ENCODE results near the gene MRC1. TPM values are rescaled to one million over a fixed set of nuclear protein-coding genes. Genes with fewer than 3 reads are reported as not detected.

Gene MRC1
- total and polyA plus RNA-seq, 2 experiments from 2014 or later: not detected

DNA sequence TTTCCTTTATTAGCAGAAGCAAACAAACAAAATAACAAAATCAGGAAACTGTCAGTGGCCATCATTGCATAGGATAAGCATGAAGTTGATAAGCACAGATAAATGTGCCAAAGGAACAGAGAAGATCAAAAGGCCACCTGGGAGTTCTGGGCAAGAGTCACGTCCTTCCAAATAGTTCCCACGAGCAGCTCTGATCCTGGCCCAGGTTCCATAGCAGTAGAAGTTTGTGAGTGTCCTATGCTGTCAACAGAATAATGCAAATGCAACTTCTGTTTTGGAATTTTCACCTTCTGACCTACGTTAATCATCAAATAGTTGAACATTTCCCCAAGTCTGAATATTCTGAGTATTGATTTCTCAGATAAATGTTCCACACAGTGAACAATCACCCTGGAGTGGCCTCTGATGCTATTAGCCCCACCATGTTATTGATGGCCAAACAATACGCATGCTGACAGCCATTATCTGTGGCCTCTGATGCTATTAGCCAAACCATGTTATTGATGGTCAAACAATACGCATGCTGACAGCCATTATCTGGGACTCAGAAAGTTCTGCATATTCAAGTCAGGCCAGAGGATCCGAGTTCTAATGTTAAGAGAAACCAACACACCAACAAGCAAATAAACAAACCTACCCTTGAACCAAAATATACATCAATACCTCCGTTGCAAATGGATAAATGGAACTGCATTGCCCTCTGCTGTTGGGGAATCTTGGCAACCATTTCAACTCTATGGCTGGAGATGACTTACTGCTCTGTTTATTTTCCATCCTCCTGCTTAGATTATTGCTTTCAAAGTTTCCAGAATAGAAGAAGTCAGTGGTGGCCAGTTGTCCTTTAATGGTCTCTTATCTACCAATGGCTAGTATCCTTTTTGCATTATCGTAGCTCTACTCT lies 63.3 kb downstream of the MRC1 start:
- Mint-ChIP-seq H3K9me3 (no peaks in the 10 kb centered on the region), H3K4me3 (no peak overlapping the region), H3K27ac (no peak overlapping the region), H3K4me1 (no peaks in the 10 kb centered on the region), H3K27me3 (ENCODE audit: insufficient read depth, low read depth, poor library complexity) (no peaks in the 10 kb centered on the region), H3K36me3 (ENCODE audit: low read depth) (no peaks in the 10 kb centered on the region)
- no peaks in the 10 kb centered on the region for H4K20me1 ChIP-seq (replicated peaks; ENCODE audit: insufficient read depth)
- peak; percentile 42 for DNase-seq (ENCODE audit: low spot score)
- TF ChIP-seq EZH2phosphoT487 (IDR thresholded peaks at IDR 0.05; ENCODE audit: unreplicated experiment): no peak
- TF ChIP-seq, protein P1, sequence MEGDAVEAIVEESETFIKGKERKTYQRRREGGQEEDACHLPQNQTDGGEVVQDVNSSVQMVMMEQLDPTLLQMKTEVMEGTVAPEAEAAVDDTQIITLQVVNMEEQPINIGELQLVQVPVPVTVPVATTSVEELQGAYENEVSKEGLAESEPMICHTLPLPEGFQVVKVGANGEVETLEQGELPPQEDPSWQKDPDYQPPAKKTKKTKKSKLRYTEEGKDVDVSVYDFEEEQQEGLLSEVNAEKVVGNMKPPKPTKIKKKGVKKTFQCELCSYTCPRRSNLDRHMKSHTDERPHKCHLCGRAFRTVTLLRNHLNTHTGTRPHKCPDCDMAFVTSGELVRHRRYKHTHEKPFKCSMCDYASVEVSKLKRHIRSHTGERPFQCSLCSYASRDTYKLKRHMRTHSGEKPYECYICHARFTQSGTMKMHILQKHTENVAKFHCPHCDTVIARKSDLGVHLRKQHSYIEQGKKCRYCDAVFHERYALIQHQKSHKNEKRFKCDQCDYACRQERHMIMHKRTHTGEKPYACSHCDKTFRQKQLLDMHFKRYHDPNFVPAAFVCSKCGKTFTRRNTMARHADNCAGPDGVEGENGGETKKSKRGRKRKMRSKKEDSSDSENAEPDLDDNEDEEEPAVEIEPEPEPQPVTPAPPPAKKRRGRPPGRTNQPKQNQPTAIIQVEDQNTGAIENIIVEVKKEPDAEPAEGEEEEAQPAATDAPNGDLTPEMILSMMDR (conservative IDR thresholded peaks at IDR 0.05; ENCODE audit: low read depth in 2 of 2): peak; percentile 63 to 75
- H3K4me3 ChIP-seq: no peak overlapping the region
- H3K27ac ChIP-seq (ENCODE audit: low read depth): no peak overlapping the region
- no peaks in the 10 kb centered on the region for H3K79me2 ChIP-seq (replicated peaks; ENCODE audit: insufficient read depth)
- no peak for ATAC-seq
- H3K4me1 ChIP-seq (ENCODE audit: insufficient read depth): no peaks in the 10 kb centered on the region
- no peaks in the 10 kb centered on the region for H3F3A ChIP-seq (replicated peaks; ENCODE audit: low read depth)
- H3K4me2 ChIP-seq: no peak overlapping the region
- no peaks in the 10 kb centered on the region for H3K27me3 ChIP-seq (ENCODE audit: insufficient read depth)
- no peaks in the 10 kb centered on the region for H3K9me2 ChIP-seq (ENCODE audit: insufficient read depth)
- no peak overlapping the region for H2AFZ ChIP-seq
- no peaks in the 10 kb centered on the region for H3K36me3 ChIP-seq (ENCODE audit: insufficient read depth)

DNA sequence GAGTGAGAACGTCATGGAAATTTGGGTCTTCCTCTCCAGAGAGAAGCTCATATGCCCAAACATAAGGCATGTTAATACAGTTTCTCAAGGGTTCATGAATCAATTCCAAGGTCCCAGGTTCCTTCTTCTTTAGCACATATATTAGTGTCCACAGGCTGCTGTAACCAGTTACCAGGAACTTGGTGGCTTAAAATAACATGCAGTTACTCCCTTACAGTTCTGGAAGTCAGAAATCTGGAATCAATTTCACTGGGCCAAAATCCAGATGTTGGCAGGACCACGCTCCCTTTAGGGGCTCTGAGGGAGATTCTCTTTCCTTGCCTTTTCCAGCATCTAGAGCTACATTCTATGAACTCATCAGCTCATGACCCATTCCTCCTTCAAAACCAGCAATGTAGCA lies 64.8 kb downstream of the MRC1 start:
- ATAC-seq: no peak
- Histone ChIP-seq H3K4me3 (no peak overlapping the region), H3K27me3 (ENCODE audit: insufficient read depth) (no peaks in the 10 kb centered on the region), H2AFZ (no peak overlapping the region), H3K36me3 (ENCODE audit: insufficient read depth) (no peaks in the 10 kb centered on the region), H3K9me2 (ENCODE audit: insufficient read depth) (no peaks in the 10 kb centered on the region), H3K4me1 (ENCODE audit: insufficient read depth) (no peaks in the 10 kb centered on the region), H3K4me2 (no peak overlapping the region), H3K27ac (ENCODE audit: low read depth) (no peak overlapping the region), H3K79me2 (replicated peaks; ENCODE audit: insufficient read depth) (no peaks in the 10 kb centered on the region), H3F3A (replicated peaks; ENCODE audit: low read depth) (no peaks in the 10 kb centered on the region), H4K20me1 (replicated peaks; ENCODE audit: insufficient read depth) (no peaks in the 10 kb centered on the region)
- Mint-ChIP-seq H3K4me1 (no peaks in the 10 kb centered on the region), H3K36me3 (ENCODE audit: low read depth) (no peaks in the 10 kb centered on the region), H3K27ac (no peak overlapping the region), H3K4me3 (no peak overlapping the region), H3K9me3 (no peaks in the 10 kb centered on the region), H3K27me3 (ENCODE audit: insufficient read depth, low read depth, poor library complexity) (peaks cover 1% of the 10 kb centered on the region)
- no peak for DNase-seq (ENCODE audit: low spot score)
- TF ChIP-seq, protein P2, sequence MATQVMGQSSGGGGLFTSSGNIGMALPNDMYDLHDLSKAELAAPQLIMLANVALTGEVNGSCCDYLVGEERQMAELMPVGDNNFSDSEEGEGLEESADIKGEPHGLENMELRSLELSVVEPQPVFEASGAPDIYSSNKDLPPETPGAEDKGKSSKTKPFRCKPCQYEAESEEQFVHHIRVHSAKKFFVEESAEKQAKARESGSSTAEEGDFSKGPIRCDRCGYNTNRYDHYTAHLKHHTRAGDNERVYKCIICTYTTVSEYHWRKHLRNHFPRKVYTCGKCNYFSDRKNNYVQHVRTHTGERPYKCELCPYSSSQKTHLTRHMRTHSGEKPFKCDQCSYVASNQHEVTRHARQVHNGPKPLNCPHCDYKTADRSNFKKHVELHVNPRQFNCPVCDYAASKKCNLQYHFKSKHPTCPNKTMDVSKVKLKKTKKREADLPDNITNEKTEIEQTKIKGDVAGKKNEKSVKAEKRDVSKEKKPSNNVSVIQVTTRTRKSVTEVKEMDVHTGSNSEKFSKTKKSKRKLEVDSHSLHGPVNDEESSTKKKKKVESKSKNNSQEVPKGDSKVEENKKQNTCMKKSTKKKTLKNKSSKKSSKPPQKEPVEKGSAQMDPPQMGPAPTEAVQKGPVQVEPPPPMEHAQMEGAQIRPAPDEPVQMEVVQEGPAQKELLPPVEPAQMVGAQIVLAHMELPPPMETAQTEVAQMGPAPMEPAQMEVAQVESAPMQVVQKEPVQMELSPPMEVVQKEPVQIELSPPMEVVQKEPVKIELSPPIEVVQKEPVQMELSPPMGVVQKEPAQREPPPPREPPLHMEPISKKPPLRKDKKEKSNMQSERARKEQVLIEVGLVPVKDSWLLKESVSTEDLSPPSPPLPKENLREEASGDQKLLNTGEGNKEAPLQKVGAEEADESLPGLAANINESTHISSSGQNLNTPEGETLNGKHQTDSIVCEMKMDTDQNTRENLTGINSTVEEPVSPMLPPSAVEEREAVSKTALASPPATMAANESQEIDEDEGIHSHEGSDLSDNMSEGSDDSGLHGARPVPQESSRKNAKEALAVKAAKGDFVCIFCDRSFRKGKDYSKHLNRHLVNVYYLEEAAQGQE (IDR thresholded peaks at IDR 0.05; ENCODE audit: unreplicated experiment): no peak
- TF ChIP-seq, protein P1 (conservative IDR thresholded peaks at IDR 0.05; ENCODE audit: low read depth in 2 of 2): no peak
- TF ChIP-seq ZNF114 (CRISPR knock-in tag; IDR thresholded peaks at IDR 0.05): no peak
- TF ChIP-seq CREB1 (CRISPR knock-in tag; IDR thresholded peaks at IDR 0.05; ENCODE audit: low read depth): no peak
- no peak for TF ChIP-seq EZH2phosphoT487 (IDR thresholded peaks at IDR 0.05; ENCODE audit: unreplicated experiment)
- TF ChIP-seq STAT1 (IDR thresholded peaks at IDR 0.05; ENCODE audit: unreplicated experiment): no peak
- no peak for TF ChIP-seq NANOG (IDR thresholded peaks at IDR 0.05; ENCODE audit: borderline replicate concordance)
- TF ChIP-seq, protein P3, sequence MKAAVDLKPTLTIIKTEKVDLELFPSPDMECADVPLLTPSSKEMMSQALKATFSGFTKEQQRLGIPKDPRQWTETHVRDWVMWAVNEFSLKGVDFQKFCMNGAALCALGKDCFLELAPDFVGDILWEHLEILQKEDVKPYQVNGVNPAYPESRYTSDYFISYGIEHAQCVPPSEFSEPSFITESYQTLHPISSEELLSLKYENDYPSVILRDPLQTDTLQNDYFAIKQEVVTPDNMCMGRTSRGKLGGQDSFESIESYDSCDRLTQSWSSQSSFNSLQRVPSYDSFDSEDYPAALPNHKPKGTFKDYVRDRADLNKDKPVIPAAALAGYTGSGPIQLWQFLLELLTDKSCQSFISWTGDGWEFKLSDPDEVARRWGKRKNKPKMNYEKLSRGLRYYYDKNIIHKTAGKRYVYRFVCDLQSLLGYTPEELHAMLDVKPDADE (IDR thresholded peaks at IDR 0.05): no peak
- TF ChIP-seq ZNF331 (CRISPR knock-in tag; IDR thresholded peaks at IDR 0.05; ENCODE audit: low read depth): no peak
- no peak for TF ChIP-seq POLR2AphosphoS5 (IDR thresholded peaks at IDR 0.05; ENCODE audit: low read depth)
- no peak for TF ChIP-seq JUNB (IDR thresholded peaks at IDR 0.05; ENCODE audit: unreplicated experiment)
- TF ChIP-seq EZH2 (IDR thresholded peaks at IDR 0.05; ENCODE audit: low read depth, unreplicated experiment): no peak

Measured in GM23338 (cell line).